Prostate gland (tissue), 2 donors: ENCODE data around the gene ZNF664. TPM values are rescaled to one million over a fixed set of nuclear protein-coding genes. Genes with fewer than 3 reads are reported as not detected.

Experiments used
- DNase-seq: peaks from one replicate; pipeline ENCODE4 v3.0.0-alpha.2; 2019; ENCODE audit warnings: low spot score
- H3K27ac ChIP-seq, 2 donors: fragments of 200-600 bp; sonication (generic); 2 replicates each; pipeline ENCODE4 v1.5.1; 2017 to 2019
- H3K27me3 ChIP-seq: fragments of 200-600 bp; sonication (generic); replicated peaks from 2 replicates; pipeline ENCODE4 v1.5.1; 2019; ENCODE audit not compliant: insufficient read depth
- H3K36me3 ChIP-seq, 2 donors: fragments of 200-600 bp; sonication (generic); 1 replicate in 1 of 2; 2 replicates in 1 of 2; pipeline versions ENCODE4 v1.5.1 to v1.8.1; 2017 to 2019
- H3K4me1 ChIP-seq: fragments of 200-600 bp; sonication (generic); replicated peaks from 2 replicates; pipeline ENCODE4 v1.5.1; 2019
- H3K4me3 ChIP-seq, 2 donors: fragments of 200-600 bp; sonication (generic); 2 replicates each; pipeline ENCODE4 v1.5.1; 2017 to 2019
- H3K9me3 ChIP-seq: fragments of 200-600 bp; sonication (generic); 2 replicates; pipeline ENCODE4 v1.5.1; 2017
- CTCF ChIP-seq, 4 experiments: fragments of 200-600 bp in 2 of 4; fragments of 450-650 bp in 2 of 4; sonication (generic) in 2 of 4; IDR thresholded peaks; 1 replicate in 3 of 4; 2 replicates in 1 of 4; pipeline ENCODE4 v1.5.1; 2016 to 2019; ENCODE audit warnings: antibody characterized with exemption in 4 of 4, mild to moderate bottlenecking in 2 of 4, moderate library complexity in 2 of 4
- POLR2A ChIP-seq: fragments of 450-650 bp; IDR thresholded peaks from one replicate; pipeline ENCODE4 v1.6.1; 2016; ENCODE audit warnings: antibody characterized with exemption, mild to moderate bottlenecking
- POLR2AphosphoS5 ChIP-seq: sonication (generic); formaldehyde crosslinking; IDR thresholded peaks from one replicate; pipeline ENCODE4 v1.6.1; 2017; ENCODE audit warnings: antibody characterized with exemption
- WGBS: methylation state at CpG from one replicate; pipeline ENCODE4 v1.1.5; 2018; 5-methylcytosine and 5-hydroxymethylcytosine counted together
- intact Hi-C: fragments of 100-400 bp; cut with DNase I; formaldehyde crosslinking; loops from one replicate; pipeline ENCODE4 v1.14.2; 2022
- total RNA-seq, 2 donors: library from RNA; depleted of rRNA; stranded (reverse); fragments of >200 nt; gene quantifications; one replicate each; pipeline ENCODE4 v1.1.0, GENCODE V29; 2016

ZNF664 gene
- total RNA-seq, 2 donors from 2014 or later = 59.4 to 70.5 TPM

GRCh38 chr12:123962513-123962912, 10.5 kb upstream of the ZNF664 start:
- no peak for TF ChIP-seq POLR2A
- TF ChIP-seq POLR2AphosphoS5 = no peak
- no peak for TF ChIP-seq CTCF (IDR thresholded peaks at IDR 0.05)
- no peaks in the 10 kb centered on the region for H3K27me3 ChIP-seq
- 68% methylated on average over 5 of the region's 5 CpGs for WGBS

GRCh38 chr12:123963821-123964220, 9.2 kb upstream of the ZNF664 start:
- Histone ChIP-seq H3K36me3 (no peaks in the 10 kb centered on the region), H3K27ac (no peak overlapping the region), H3K4me1 (no peaks in the 10 kb centered on the region), H3K4me3 (no peak overlapping the region), H3K27me3 (no peaks in the 10 kb centered on the region), H3K9me3 (no peaks in the 10 kb centered on the region)
- no peak for DNase-seq
- intact Hi-C loops = no loop called here
- WGBS = 96% methylated on average over 4 of the region's 4 CpGs
- TF ChIP-seq CTCF (IDR thresholded peaks at IDR 0.05) = no peak
- TF ChIP-seq POLR2A = no peak
- no peak for TF ChIP-seq POLR2AphosphoS5

More at GRCh38 chr12:123962513-123962912, 10.5 kb upstream of the ZNF664 start:
- Histone ChIP-seq H3K27ac (no peak overlapping the region), H3K4me1 (no peaks in the 10 kb centered on the region), H3K9me3 (no peaks in the 10 kb centered on the region), H3K36me3 (no peaks in the 10 kb centered on the region), H3K4me3 (no peak overlapping the region)
- intact Hi-C loops = no loop called here
- DNase-seq = no peak

- H3K27ac ChIP-seq = no peak overlapping the region
- no peaks in the 10 kb centered on the region for H3K36me3 ChIP-seq
- no peak for TF ChIP-seq CTCF (IDR thresholded peaks at IDR 0.05)
- TF ChIP-seq POLR2A = no peak
- no peak for TF ChIP-seq POLR2AphosphoS5
- H3K9me3 ChIP-seq = no peaks in the 10 kb centered on the region
- no peak overlapping the region for H3K4me3 ChIP-seq
- no peaks in the 10 kb centered on the region for H3K4me1 ChIP-seq
- intact Hi-C loops = no loop called here
- 71% methylated on average over 5 of the region's 5 CpGs for WGBS
- H3K27me3 ChIP-seq = no peaks in the 10 kb centered on the region
- no peak for DNase-seq
Measured at GRCh38 chr12:123965382-123965781, 7.6 kb upstream of the ZNF664 start.

- no peak for DNase-seq
- 75% methylated on average over 3 of the region's 3 CpGs for WGBS
- H3K4me3 ChIP-seq = no peak overlapping the region
Measured at GRCh38 chr12:123966596-123966995, 6.4 kb upstream of the ZNF664 start.

More at GRCh38 chr12:123966596-123966995, 6.4 kb upstream of the ZNF664 start:
- intact Hi-C loops = no loop called here
- TF ChIP-seq POLR2AphosphoS5 (no peak), CTCF (IDR thresholded peaks at IDR 0.05) (no peak), POLR2A (no peak)
- no peaks in the 10 kb centered on the region for H3K27me3 ChIP-seq
- H3K27ac ChIP-seq = no peak overlapping the region
- H3K36me3 ChIP-seq = no peaks in the 10 kb centered on the region
- no peaks in the 10 kb centered on the region for H3K4me1 ChIP-seq
- H3K9me3 ChIP-seq = no peaks in the 10 kb centered on the region
